ENCODE results near the gene CMYA5.

DNA sequence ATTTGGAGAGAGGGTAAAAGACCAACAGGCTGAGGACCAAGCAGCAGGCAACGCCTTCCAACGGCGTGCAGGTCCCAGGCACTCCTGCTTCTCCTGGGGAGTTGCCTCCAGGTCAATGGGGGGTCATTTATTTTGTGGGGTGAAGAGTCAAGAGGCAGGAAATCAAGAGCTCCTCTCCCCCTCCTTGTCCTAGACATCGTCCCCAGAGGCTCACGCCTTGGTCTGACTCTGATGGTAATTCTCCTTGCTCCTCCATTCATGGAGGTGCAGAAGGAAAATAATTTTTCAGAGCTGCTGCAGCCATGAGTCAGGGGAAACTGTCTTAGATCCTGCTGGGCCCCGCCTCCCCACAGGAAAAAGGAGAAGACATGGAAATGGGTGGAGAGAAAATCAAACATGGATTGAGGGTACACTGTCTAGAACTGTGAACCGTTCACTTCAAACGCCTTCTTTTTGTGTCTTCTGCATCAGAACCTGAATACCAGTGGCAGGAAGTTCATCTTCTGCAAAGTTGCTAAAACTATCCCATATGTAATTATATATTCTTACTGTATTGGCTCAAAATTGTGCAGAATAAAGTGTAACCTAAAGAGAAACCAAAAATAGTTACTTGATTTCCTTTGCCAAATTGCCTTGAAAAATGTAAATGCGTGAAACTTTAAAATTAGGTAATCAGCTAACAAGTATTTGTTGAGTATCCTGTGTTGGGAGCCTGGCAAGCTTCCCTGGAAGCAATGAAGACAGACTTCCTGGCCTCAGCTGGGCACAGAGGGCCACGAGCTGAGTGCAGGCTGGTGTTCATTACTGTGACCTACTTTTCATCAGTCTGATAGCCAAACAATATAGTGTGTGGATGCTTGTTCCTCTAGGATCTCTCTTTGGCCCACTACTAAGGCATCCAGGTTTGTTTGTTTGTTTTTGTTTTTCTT lies 142.0 kb downstream of the CMYA5 start:
- TF ChIP-seq EZH2 (IDR thresholded peaks at IDR 0.05; ENCODE audit: low read depth) (no peak), CTCF (conservative IDR thresholded peaks at IDR 0.05) (no peak)
